K562 treated with DMSO at 1 percent for 4 hours (cell line): ENCODE data around the gene PLCG1. TPM values are rescaled to one million over a fixed set of nuclear protein-coding genes. Genes with fewer than 3 reads are reported as not detected.

Source experiments
- total RNA-seq: library from RNA; unstranded; fragments of 300-600 nt; gene quantifications from 2 replicates; pipeline ENCODE4 v1.2.3, GENCODE V29; 2022; ENCODE audit not compliant: insufficient read depth

PLCG1 gene
- 36.0 and 39.1 TPM in 2 replicates for total RNA-seq

DNA sequence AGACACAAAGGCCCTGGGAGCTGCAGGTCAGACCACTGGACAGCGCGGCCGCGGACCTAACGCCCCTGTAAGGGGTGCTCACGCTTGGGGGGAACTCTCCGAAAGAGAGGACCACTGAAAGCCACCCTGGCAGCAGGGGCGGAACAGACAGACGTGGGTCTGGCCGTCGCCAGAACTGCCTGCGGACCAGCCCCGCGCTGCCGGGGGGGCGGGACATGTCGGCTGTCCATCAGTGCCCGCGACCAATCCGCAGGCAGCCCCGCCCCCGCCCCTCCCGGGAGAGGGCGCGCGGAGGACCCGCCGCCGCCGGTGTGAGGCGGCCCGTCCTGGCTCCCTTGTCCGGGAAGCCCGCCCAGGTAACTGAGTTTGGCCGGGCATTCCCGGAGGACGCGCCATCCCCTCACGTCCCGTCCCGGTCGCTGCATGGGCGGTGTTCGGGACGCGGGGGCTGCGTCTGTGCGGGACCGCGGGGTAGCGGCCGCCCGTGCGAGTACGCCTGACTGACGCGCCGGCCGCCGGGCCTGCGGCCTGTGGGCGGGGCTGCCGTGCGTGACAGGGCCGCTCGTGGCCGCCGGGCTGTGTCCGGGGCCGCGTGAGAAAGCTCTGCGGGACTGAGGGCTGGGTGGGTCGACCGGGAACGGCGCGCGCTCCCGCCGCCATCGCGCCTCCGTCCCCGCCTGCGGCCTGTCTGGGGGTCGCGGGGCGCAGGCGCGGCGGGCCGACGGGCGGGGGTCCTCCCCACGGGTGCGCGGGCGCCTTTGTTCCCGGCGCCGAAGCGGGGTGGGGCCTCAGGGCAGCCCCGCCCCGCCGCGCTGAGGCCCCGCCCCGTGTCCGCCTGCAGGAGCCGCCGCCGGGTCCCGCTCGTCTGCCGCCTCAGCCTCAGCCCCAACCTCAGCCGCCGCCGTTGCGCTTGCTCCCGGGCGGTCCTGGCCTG, at the start of gene PLCG1:
Gene PLCG1 (plus strand): TSS at position 864 of the 934 bp plus-strand sequence. CDS start 99 bp downstream, outside the sequence.

Other genes with a start within 250 kb of the PLCG1 start
- gene TOP1, start 108.7 kb upstream of the PLCG1 start, total RNA-seq: 62.6 and 67.0 TPM in 2 replicates
- gene ZHX3, start 180.2 kb downstream of the PLCG1 start, total RNA-seq: 2.8 and 3.7 TPM in 2 replicates
- 3.1 and 6.4 TPM in 2 replicates for gene LPIN3, start 203.3 kb downstream of the PLCG1 start, total RNA-seq
- gene EMILIN3, start 229.3 kb downstream of the PLCG1 start, total RNA-seq: not detected in 2 replicates